ENCODE measurements around the gene KPTN.

DNA sequence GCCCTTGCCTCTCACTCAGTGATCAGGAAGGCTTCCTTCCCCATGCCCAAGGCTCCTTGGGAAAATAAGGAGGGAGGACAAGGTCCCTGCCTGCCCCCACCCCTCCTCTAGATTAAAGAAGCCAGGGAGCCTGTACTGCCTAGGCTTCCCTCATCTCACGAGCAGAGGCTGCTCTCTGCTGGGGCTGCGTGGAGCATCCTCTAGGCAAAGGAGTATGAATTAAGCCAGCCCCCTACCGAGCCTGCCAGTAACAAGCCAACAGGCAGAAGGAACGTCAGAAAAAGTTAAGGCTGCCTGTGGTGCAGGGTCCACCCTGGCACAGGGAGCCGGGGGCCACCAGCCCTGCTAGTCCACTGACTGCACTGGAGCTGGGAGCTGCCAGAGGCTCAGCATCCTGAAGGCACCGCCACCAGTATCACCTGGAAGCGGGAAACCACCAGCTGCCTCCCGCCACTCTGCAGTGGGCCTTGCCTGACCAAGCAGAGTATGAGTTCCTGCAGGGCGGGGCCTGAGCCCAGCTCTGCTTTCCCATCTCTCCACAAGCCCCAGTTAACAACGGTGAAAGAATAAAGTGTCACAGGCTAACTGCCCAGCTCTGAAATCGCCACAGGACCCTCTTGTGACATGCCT lies 24.0 kb upstream of the KPTN start:
- TF ChIP-seq, protein P1, sequence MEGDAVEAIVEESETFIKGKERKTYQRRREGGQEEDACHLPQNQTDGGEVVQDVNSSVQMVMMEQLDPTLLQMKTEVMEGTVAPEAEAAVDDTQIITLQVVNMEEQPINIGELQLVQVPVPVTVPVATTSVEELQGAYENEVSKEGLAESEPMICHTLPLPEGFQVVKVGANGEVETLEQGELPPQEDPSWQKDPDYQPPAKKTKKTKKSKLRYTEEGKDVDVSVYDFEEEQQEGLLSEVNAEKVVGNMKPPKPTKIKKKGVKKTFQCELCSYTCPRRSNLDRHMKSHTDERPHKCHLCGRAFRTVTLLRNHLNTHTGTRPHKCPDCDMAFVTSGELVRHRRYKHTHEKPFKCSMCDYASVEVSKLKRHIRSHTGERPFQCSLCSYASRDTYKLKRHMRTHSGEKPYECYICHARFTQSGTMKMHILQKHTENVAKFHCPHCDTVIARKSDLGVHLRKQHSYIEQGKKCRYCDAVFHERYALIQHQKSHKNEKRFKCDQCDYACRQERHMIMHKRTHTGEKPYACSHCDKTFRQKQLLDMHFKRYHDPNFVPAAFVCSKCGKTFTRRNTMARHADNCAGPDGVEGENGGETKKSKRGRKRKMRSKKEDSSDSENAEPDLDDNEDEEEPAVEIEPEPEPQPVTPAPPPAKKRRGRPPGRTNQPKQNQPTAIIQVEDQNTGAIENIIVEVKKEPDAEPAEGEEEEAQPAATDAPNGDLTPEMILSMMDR (IDR thresholded peaks at IDR 0.05 in 8 of 11, conservative IDR thresholded peaks at IDR 0.05 in 3 of 11), result no peak
- peak in 1 of 3 donors; percentile 0 for TF ChIP-seq POLR2AphosphoS5 (IDR thresholded peaks at IDR 0.05)
